HG03439 (cell line): Measurements from ENCODE around the gene TNFSF4.
"Not testable (repeated sequence)": the region's sequence is repeated elsewhere in the genome, so short reads cannot be mapped to it uniquely, and the experiment has no call there.

ENCODE experiments used
- ATAC-seq: cut with Tn5 transposase; IDR thresholded peaks from one replicate; pipeline ENCODE4 v1.9.1; 2021; ENCODE audit warnings: mild to moderate bottlenecking, moderate library complexity; ENCODE audit not compliant: unreplicated experiment

The TNFSF4 gene

DNA sequence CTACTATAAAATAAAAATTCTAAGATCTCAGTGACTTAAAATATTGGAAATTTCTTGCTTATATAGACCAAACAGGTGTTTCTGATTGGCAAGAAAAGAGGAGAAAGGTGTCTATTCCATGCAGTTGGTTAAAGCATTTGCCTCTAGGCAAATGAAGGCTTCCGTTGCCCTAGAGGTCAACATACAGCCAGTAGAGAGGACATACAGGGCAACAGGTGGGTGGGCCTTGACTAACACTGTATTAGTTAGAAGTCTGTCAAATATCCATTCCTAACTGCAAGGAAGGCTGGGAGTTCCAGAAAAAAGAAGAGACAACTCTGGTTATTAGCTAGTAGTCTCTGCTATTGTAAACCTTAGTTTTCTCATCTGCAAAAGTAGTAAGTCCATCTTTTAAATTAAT is 43.0 kb downstream of the TNFSF4 start:
- ATAC-seq: no peak

DNA sequence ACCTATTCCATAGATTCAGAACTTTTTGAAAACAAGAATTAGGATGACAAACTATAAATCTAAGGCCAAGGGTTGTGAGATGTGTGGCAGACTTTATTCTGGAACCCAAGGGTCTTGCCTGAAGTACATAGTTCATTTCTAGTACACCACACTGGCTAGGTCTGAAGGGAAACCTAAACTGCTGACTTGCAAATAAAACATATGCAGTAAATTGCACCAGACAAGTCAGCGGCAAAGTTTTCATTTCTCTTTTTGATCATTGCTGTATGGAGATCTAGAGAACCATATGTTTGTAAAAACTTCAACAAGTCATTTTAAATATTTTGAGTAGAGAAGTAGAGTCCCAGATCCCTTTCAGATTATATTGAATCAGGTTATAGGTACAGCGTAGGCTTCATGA is 43.9 kb downstream of the TNFSF4 start:
- ATAC-seq: no peak

DNA sequence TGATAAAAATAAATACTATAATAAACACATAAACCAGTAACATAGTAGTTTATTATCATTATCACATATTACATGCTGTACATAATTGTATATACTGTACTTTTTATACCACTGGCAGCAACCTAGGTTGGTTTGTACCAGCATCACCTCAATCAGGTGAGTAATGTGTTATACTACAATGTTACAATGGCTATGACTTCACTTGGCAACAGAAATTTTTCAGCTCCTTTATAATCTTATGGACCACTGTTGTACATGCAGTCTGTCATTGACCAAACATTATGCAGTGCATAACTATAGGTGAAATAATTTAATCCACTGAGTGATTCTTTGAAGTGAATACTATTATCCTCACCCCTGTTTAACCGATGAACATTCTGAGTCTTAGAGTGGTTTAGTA is 44.5 kb downstream of the TNFSF4 start:
- no peak for ATAC-seq

DNA sequence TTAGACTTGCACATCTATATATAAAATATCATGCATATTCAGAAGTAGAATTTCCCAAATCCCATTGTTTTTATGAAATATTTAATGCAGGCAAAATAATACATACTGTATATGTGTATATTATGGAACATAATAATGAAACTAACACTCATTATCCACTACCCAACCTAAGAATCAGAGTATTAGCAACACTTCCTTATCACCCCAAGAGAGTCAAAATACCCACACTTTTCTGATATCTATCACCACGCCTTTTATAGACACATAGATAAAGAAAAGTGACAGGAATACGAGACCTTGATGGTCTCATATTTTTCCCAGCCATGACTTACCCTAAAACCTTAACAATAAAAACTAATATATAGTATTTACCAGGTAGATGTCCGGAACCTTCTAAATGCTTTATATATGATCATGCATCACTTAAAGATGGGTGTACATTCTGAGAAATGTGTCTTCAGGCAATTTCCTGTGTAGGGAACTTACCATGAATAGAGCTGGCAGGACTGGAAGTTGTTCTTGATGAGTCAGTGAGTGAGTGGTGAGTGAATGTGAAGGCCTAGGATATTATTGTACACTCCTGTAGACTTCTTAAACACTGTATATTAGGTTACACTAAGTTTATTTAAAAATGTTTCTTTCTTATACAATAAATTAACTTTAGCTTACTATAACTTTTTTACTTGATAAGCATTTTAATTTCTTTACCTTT is 45.5 kb downstream of the TNFSF4 start:
- ATAC-seq: no peak

DNA sequence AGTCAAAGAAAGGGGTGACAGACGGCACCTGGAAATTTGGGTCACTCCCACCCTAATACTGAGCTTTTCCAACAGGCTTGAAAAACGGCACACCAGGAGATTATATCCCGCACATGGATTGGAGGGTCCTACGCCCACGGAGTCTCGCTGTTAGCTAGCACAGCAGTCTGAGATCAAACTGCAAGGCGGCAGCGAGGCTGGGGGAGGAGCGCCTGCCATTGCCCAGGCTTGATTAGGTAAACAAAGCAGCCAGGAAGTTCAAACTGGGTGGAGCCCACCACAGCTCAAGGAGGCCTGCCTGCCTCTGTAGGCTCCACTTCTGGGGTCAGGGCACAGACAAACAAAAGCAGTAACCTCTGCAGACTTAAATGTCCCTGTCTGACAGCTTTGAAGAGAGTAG is 53.2 kb downstream of the TNFSF4 start:
- not testable (repeated sequence) for ATAC-seq

DNA sequence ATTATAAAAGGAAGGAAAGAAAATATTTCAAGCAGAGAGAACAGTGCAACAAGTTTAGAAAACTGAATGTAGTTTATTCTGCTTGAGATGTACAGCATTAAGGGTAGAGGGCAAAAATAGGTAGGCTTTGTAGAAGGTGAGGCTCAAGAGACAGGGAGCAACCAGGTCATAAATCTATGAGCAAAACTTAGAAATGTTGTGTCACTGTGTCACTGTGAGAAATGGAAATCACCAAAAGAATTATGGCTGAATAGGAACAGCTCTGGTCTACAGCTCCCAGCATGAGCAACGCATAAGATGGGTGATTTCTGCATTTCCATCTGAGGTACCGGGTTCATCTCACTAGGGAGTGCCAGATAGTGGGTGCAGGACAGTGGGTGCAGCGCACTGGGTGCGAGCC is 53.6 kb downstream of the TNFSF4 start:
- ATAC-seq: no peak

DNA sequence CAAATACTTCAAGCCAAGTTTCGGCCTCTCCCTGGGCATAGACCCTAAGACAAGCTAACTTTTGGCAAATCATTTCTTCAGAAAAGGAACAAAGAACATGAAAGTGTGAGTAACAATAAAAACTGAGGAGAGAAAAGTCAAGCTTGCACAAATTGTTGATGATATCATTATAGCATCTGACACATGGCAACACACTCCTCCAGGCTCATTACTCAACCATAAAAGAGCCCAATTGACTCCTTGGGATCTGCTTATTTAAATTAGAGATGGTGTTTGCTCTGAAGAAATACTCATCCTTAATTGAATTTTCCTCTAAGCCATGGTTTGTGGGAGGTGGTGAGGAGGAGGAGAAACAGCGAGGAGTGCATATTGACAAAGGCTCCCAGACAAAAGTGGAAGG is 54.5 kb downstream of the TNFSF4 start:
- ATAC-seq: no peak

DNA sequence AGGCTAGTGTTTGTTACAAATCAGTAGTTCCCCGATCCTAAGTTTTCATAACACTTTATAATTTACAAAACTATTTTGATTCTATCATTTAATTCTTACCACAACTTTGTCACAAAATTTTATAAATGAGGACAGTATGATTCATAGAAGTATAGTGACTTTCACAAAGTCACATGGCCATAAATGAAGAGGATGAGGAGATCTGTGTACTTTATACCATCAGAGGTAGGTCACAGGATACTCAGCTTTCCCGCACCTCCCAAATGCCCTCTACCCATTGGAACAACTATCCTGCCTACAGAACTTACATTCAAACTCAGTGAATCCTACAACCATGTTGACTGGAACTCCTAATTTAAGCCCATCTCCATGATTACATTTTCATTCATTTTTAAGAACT is 56.3 kb downstream of the TNFSF4 start:
- ATAC-seq: no peak

DNA sequence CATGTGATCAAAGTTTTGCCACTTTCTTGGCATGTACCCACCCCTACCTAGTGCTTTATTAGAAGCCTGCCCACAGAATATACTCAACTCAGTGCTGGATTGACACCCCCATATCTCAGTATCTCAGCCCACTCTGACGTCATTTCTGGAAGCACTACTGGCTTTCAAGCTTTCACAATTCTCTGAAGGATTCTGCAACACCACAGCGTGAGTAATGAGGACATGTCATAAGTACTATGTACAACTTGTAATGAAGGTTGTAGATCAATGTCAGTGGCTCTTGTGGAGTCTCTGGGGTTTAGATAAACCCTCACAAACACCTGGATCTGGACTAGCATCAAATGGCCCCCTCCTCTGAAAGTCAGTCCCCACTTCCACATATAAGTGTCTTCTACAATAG is 57.2 kb downstream of the TNFSF4 start:
- ATAC-seq: no peak

DNA sequence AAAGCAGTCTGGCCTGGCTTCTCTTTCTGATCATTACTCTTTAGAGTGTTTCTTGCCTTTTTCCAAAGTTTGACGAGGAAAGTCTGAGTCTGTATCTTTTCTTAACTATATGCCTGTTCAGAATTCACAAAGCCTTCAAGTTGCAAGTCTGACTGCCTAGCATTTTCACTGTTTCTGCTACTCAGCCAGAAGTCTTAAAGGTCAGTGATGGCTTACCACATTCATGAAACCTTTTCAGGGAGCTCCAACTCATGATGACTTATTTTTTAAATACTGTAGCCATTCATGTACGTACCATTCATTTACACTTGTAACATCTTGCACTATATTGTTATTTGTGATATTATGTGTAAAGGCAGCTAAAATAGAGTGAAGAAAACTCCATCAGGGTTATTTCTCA is 58.2 kb downstream of the TNFSF4 start:
- no peak for ATAC-seq

DNA sequence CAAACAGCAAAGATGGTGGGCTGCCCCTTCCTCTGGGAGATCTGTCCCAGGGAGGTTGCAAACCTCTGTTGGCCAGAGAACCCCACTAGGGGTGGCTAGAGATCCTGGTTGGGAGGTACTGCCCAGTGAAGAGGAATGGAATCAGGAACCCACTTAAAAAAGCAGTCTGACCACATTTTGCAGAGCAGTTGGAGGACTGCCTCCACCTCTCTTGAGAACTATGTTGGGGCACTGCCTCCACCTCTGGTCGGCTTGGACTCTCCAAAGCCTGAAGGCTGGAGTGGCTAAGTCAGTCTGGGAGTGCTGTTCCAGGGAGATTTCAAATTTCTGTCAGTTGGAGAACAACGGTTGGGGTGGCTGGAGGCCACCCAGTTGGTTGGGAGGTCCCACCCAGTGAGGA is 58.6 kb downstream of the TNFSF4 start:
- no peak for ATAC-seq

DNA sequence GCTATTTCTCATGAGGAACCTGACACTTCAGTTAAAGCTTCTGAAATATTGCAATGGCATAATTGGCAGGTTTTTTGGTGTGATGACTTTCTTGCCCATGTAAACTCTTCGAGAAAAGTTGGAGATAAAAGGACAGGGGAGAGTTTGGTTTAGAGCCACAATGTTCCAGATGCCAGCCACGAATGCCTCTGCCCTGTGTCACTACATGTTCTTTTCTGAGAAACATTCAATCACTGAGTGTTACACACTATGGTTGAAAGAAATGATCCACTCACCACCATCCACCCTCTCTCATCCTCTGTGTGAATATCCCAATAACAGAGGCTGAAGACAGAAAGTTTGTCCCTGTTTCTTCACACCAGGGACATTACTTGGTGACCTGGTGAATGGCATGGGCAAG is 66.4 kb downstream of the TNFSF4 start:
- ATAC-seq: no peak

DNA sequence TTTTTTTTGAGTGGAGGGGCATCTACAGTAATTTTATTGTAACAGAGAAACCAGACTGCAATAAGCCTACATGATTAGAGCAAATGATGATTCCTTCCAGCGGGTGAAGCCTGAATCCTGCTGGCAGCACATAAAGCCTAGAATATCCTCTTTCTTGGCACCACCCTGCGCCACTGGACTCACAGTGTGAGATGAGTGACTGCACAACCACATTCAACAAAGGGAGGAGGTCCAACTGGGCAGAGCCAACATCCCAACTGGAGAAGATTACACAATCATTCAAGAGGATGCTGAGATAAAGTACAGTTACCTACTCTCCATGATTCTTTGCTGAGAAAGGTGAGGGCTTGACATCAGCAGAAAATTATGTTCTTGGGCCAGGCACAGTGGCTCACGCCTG is 67.4 kb downstream of the TNFSF4 start:
- no peak for ATAC-seq

DNA sequence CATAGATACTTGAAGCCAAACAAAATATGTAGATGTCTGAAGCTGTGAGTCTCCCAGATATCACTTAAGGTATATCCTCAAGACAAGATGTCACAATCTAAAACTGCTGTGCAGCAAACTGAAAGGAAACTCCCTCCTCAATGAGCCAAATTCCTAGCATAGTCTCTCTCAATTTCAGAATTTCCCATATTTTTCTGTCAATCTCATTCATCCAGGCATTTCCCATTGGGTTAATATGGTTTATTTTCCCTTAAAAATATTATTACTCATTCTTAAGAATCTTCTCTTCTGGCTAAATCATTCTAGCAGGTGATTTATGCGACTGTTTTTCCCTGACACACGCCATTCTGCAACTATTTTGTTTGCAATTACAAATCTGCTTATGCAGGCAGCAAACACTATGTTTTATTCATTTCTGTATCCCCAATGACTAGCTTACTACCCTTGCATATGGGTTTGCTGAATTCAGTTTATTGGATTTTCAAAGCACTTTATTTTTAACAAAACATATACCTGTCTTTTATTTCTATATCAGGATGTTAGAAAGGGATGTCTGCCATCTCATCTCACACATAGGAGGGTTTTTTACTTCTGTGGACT is 69.9 kb downstream of the TNFSF4 start:
- no peak for ATAC-seq

DNA sequence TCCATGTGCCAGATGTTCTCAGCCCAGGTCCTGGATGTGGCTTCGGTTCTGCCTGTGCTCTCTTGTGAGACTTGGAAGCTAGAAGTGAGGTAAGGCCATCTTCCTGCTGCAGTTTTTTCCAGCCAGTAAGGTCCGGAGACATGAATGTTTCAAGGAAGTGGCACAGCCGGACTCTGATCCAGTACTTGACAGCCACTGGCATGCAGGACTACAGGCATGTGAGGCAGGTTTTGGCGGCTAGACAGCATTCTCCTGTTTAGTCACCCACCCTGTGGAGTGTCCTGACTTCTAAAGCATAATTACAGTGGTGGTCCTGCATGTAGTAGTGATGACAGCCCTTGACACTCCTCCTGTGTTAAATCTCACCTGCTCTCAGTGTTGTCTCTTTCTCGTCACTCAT is 72.3 kb downstream of the TNFSF4 start:
- no peak for ATAC-seq

DNA sequence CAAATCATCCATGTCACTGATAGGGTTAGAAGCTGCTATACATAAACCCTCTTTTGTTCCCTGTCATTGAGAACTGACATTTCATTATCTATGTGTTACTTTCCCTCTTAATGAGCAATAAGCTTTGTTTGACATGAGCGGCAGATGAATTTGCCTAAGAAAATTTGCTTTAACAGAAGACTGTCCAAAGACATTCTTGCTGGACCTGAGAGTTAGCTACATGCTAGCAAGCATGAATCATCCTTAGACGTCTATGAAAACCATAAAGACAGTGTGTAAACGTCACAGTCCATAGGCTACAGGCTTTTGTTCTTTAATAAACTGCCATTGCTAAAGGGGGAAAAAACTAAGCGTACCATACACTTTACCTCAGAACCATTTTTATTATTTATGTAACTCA is 73.1 kb downstream of the TNFSF4 start:
- ATAC-seq: no peak
